Lower lobe of right lung (tissue), 2 donors: ENCODE data around the gene HMGXB3. TPM values are rescaled to one million over a fixed set of nuclear protein-coding genes. Genes with fewer than 3 reads are reported as not detected.

Experiments used
- ATAC-seq, 2 donors: fragments of 200-7000 bp; cut with Tn5 transposase; one replicate each; pipeline ENCODE4 v1.9.1; 2020 to 2022; ENCODE audit warnings: mild to moderate bottlenecking in 2 of 2, moderate library complexity in 2 of 2
- DNase-seq: peaks from one replicate; pipeline ENCODE4 v3.0.0-alpha.2; 2020
- H3K27ac ChIP-seq: fragments of 200-600 bp; one replicate; pipeline ENCODE4 v1.8.0; 2022
- H3K27me3 ChIP-seq: fragments of 200-600 bp; one replicate; pipeline ENCODE4 v1.8.0; 2022; ENCODE audit warnings: low read depth
- H3K36me3 ChIP-seq: fragments of 200-600 bp; one replicate; pipeline ENCODE4 v1.8.0; 2022; ENCODE audit warnings: mild to moderate bottlenecking
- H3K4me1 ChIP-seq: fragments of 200-600 bp; one replicate; pipeline ENCODE4 v1.8.0; 2022
- H3K4me3 ChIP-seq: fragments of 200-600 bp; one replicate; pipeline ENCODE4 v1.8.0; 2022; ENCODE audit warnings: mild to moderate bottlenecking
- H3K9me3 ChIP-seq: fragments of 200-600 bp; one replicate; pipeline ENCODE4 v1.8.0; 2022
- intact Hi-C: fragments of 100-400 bp; cut with DNase I; formaldehyde crosslinking; loops from one replicate; pipeline ENCODE4 v1.11.0; 2022
- long read RNA-seq: library from polyadenylated mRNA; unstranded; transcript quantifications from one replicate; pipeline ENCODE4 v2.0.0, GENCODE V29; 2021
- total RNA-seq: library from RNA; stranded (reverse); fragmentation: NEBNext Ultra II Directional; extraction: Animal tissue kit (Norgen Biotek cat#: 25700); gene quantifications from one replicate; pipeline ENCODE4 v1.2.1, GENCODE V29; 2021
- TF ChIP-seq, protein P1 (sequence below): fragments of 200-600 bp; IDR thresholded peaks from one replicate; pipeline ENCODE4 v1.8.0; 2022; ENCODE audit warnings: antibody characterized with exemption, mild to moderate bottlenecking
- donor health status: DM: no; HTN: yes; CAD: no; lungs with severe emphysema.

The HMGXB3 gene, protein sequence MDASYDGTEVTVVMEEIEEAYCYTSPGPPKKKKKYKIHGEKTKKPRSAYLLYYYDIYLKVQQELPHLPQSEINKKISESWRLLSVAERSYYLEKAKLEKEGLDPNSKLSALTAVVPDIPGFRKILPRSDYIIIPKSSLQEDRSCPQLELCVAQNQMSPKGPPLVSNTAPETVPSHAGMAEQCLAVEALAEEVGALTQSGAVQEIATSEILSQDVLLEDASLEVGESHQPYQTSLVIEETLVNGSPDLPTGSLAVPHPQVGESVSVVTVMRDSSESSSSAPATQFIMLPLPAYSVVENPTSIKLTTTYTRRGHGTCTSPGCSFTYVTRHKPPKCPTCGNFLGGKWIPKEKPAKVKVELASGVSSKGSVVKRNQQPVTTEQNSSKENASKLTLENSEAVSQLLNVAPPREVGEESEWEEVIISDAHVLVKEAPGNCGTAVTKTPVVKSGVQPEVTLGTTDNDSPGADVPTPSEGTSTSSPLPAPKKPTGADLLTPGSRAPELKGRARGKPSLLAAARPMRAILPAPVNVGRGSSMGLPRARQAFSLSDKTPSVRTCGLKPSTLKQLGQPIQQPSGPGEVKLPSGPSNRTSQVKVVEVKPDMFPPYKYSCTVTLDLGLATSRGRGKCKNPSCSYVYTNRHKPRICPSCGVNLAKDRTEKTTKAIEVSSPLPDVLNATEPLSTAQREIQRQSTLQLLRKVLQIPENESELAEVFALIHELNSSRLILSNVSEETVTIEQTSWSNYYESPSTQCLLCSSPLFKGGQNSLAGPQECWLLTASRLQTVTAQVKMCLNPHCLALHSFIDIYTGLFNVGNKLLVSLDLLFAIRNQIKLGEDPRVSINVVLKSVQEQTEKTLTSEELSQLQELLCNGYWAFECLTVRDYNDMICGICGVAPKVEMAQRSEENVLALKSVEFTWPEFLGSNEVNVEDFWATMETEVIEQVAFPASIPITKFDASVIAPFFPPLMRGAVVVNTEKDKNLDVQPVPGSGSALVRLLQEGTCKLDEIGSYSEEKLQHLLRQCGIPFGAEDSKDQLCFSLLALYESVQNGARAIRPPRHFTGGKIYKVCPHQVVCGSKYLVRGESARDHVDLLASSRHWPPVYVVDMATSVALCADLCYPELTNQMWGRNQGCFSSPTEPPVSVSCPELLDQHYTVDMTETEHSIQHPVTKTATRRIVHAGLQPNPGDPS (N-terminal part only)
- total RNA-seq, result 28.3 TPM
- long read RNA-seq, full-length matches to known transcripts, result 10 of 39 reads
- long read RNA-seq, partial matches to known transcripts, result 23 of 39 reads
- long read RNA-seq, other reads (novel, unspliced or antisense), result 6 of 39 reads

DNA sequence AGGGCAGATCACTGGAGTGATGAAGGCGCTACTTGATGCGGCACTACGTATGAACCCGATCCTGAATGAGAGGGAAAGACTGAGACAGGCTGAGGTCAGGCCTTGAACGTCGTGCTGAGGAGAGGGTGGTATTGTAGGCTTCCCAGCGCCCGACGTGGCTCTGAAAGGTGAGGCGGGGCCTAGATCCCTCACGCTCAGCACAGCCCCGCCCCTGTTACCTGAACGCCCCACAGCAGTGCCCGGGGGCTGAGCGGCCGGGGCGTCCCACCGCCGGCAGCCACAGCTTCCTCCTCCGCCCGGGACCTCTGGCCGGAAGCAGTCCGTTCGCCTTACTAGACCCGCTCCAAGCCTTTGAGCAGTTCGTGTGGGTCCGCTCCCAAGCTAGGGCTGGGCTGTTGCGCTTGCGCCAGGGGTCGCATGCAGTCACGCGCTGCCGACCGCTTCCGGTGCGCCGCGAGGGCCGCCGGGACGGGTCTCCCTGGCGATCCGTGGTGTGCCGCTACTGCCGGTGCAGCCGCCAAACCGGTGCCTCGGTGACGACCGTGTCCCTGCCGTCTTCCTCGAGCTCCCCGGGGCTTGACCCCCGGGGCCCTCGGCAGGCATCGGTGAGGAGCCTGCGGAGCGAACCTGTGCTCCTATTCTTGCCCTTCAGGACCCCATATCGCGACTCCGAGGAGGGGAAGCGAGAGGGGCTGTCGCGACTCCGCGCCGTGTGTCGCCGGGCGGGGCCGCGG, at the start of gene HMGXB3, which contains the start of gene TIGD6:
Gene HMGXB3, plus strand, starts transcription at position 484 of the 734 bp plus-strand sequence. CDS start 4,114 bp downstream, outside the sequence.
Gene TIGD6, minus strand, starts transcription at position 399 of the 734 bp plus-strand sequence. CDS start 4,306 bp downstream, outside the sequence.
- ATAC-seq (peak; percentile 96), DNase-seq (peak; percentile 95)
- intact Hi-C loops, result no loop called here
- Histone ChIP-seq H3K4me3 (peak within 1 kb of the TSS; percentile 77), H3K4me1 (peaks cover 30% of the 10 kb centered on the region), H3K27me3 (no peaks in the 10 kb centered on the region), H3K9me3 (no peaks in the 10 kb centered on the region), H3K36me3 (peaks cover 27% of the 10 kb centered on the region), H3K27ac (peak within 1 kb of the TSS; percentile 96)
- TF ChIP-seq, protein P1, sequence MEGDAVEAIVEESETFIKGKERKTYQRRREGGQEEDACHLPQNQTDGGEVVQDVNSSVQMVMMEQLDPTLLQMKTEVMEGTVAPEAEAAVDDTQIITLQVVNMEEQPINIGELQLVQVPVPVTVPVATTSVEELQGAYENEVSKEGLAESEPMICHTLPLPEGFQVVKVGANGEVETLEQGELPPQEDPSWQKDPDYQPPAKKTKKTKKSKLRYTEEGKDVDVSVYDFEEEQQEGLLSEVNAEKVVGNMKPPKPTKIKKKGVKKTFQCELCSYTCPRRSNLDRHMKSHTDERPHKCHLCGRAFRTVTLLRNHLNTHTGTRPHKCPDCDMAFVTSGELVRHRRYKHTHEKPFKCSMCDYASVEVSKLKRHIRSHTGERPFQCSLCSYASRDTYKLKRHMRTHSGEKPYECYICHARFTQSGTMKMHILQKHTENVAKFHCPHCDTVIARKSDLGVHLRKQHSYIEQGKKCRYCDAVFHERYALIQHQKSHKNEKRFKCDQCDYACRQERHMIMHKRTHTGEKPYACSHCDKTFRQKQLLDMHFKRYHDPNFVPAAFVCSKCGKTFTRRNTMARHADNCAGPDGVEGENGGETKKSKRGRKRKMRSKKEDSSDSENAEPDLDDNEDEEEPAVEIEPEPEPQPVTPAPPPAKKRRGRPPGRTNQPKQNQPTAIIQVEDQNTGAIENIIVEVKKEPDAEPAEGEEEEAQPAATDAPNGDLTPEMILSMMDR, result no peak

DNA sequence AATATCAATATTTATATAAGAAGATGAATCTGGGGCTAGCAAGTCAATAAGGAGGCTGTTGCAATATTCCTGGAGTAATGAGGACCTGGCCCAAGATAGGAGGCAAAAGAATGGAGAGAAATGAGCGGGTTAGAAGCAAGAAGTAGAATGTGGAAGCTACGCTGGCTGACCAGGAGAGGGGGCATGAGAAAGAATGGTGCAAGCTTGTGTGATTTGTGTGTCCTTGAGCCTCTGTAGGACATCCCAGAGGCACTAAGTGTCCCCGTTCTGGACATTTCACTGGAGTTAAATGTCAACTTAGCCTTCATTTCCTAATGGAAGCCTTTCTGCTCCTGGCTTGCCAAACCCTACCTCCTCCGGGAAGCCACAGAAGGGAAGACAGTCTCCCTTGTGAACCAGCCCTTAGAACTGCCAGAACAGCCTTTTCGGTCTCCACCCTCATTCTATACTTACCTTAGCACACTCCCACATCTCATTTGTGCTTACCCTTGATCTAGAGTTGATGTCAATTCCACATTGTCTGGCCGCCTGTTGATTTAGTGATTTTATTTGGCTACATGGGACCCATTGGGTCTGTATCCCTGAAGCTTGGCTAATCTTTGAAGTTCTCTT, 49.3 kb upstream of the HMGXB3 start:
- DNase-seq, result no peak
- no peaks in the 10 kb centered on the region for H3K4me1 ChIP-seq
- ATAC-seq, result no peak
- H3K27me3 ChIP-seq, result no peaks in the 10 kb centered on the region
- H3K4me3 ChIP-seq, result no peak overlapping the region
- intact Hi-C loops, result no loop called here
- TF ChIP-seq, protein P1, result no peak
- H3K36me3 ChIP-seq, result no peaks in the 10 kb centered on the region
- H3K9me3 ChIP-seq, result no peaks in the 10 kb centered on the region
- H3K27ac ChIP-seq, result no peak overlapping the region

DNA sequence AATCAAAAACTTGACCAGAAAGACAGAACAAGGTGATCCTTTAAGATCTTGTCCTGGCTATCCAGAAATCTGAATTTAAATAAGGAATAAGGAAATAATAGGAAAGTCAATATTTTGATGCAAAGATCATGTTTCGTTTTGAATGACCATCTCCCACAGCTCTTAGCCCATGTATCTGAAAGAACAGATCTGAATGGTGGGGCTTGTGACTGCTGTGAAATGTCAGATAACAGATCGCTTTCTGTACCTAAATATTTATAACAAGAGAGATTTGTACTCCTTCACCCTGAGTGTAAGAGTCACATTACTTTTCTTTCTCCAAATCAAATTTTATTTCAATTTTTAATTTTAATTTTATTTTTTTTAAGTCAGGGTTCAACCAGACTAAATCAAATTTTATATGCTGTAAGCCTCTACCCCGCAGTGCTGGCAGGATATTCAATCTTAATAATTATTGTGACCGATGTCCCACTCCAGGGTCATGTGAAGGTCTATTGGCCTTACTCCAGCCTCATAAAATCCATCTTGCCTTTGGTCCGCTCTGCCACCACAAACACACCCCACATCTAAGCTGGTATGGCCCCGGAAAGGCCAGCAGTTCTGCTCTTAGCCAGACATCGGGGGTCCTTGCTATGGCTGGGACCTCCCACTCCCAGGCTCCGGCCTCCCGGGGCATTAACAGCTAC, 47.0 kb upstream of the HMGXB3 start:
- TF ChIP-seq, protein P1, result no peak
- Histone ChIP-seq H3K27ac (no peak overlapping the region), H3K27me3 (no peaks in the 10 kb centered on the region)

DNA sequence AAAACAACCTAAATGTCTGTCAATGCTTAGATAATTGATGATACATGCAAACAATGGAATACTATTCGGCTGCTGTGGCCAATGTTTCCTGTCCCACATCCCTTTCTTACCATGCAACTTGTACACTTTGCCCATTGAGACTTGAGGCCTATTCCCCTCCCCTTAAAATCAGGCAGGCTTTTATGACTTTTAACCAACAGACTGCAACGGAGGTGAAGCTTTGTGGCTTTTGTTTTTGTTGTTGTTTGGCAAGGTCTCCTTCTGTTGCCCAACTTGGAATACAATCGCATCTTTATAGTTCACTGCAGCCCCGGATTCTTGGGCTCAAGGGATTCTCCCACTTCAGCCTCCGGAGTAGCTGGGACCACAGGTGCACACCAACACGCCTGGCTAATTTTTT, 45.7 kb upstream of the HMGXB3 start:
- TF ChIP-seq, protein P1, result no peak
- no peak for ATAC-seq
- intact Hi-C loops, result no loop called here

More for the DNA sequence above, 47.0 kb upstream of the HMGXB3 start:
- intact Hi-C loops, result no loop called here
- DNase-seq, result no peak
- H3K9me3 ChIP-seq, result no peaks in the 10 kb centered on the region
- no peak overlapping the region for H3K4me3 ChIP-seq
- ATAC-seq, result no peak
- H3K36me3 ChIP-seq, result no peaks in the 10 kb centered on the region
- H3K4me1 ChIP-seq, result no peaks in the 10 kb centered on the region

More for the DNA sequence above, 45.7 kb upstream of the HMGXB3 start:
- Histone ChIP-seq H3K36me3 (no peaks in the 10 kb centered on the region), H3K9me3 (no peaks in the 10 kb centered on the region), H3K27me3 (no peaks in the 10 kb centered on the region), H3K27ac (no peak overlapping the region), H3K4me3 (no peak overlapping the region), H3K4me1 (peaks cover 10% of the 10 kb centered on the region)
- DNase-seq, result no peak
